ENCODE measurements around the gene ADCY9.

ADCY9 gene

DNA sequence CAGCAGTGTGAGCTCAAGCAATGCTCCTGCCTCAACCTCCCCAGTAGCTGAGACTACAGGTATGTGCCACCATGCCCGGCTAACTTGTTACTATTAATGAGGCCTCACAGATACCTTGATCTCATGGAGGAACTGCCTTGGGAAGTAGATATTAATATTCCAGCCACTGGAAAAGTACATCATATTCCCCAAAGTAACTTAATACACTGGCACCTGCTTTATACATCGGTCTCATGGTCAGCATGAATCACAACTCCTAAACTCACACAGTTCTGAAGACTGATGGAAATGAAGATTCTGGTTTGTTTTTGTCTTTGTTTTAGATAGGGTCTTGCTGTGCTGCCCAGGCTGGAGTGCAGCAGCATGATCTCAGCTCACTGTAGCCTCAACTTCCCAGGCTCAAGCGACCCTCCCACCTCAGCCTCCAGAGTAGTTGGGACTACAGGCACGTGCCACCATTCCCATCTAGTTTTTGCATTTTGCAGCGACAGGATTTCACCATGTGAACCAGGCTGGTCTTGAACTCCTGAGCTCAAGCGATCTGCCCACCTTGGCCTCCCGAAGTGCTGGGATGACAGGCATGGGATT lies 28.2 kb downstream of the ADCY9 start:
- no peaks in the 10 kb centered on the region for H3K9me3 ChIP-seq (ENCODE audit: control insufficient read depth, insufficient read depth, low read length)
- H3K27ac ChIP-seq (ENCODE audit: low read depth, low read length) = no peak overlapping the region
- no peaks in the 10 kb centered on the region; the same call in 1 of the 2 replicates for H4K20me1 ChIP-seq (ENCODE audit: control insufficient read depth, insufficient read depth, low read depth, low read length)
- TF ChIP-seq EZH2phosphoT487 (IDR thresholded peaks at IDR 0.05; ENCODE audit: borderline replicate concordance, low read length) = no peak
- TF ChIP-seq, protein P1, sequence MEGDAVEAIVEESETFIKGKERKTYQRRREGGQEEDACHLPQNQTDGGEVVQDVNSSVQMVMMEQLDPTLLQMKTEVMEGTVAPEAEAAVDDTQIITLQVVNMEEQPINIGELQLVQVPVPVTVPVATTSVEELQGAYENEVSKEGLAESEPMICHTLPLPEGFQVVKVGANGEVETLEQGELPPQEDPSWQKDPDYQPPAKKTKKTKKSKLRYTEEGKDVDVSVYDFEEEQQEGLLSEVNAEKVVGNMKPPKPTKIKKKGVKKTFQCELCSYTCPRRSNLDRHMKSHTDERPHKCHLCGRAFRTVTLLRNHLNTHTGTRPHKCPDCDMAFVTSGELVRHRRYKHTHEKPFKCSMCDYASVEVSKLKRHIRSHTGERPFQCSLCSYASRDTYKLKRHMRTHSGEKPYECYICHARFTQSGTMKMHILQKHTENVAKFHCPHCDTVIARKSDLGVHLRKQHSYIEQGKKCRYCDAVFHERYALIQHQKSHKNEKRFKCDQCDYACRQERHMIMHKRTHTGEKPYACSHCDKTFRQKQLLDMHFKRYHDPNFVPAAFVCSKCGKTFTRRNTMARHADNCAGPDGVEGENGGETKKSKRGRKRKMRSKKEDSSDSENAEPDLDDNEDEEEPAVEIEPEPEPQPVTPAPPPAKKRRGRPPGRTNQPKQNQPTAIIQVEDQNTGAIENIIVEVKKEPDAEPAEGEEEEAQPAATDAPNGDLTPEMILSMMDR (IDR thresholded peaks at IDR 0.05; ENCODE audit: low read depth, low read length, poor library complexity, severe bottlenecking) = no peak
- H3K79me2 ChIP-seq (ENCODE audit: control insufficient read depth, low read length) = no peaks in the 10 kb centered on the region
- H3K9me2 ChIP-seq (replicated peaks; ENCODE audit: control insufficient read depth, low read length) = no peaks in the 10 kb centered on the region
- H3K27me3 ChIP-seq (ENCODE audit: control insufficient read depth, low read length) = peaks cover 2% of the 10 kb centered on the region; the same call in 1 of the 2 replicates
- no peak overlapping the region for H3K4me2 ChIP-seq (ENCODE audit: low read length)
- no peak overlapping the region for H3K4me3 ChIP-seq (ENCODE audit: low read length)
- H3K36me3 ChIP-seq (ENCODE audit: control insufficient read depth, low read length) = no peaks in the 10 kb centered on the region
- H3K4me1 ChIP-seq (ENCODE audit: control insufficient read depth, low read length) = no peaks in the 10 kb centered on the region
- no peaks in the 10 kb centered on the region for H3F3A ChIP-seq (ENCODE audit: control insufficient read depth, insufficient read depth)

DNA sequence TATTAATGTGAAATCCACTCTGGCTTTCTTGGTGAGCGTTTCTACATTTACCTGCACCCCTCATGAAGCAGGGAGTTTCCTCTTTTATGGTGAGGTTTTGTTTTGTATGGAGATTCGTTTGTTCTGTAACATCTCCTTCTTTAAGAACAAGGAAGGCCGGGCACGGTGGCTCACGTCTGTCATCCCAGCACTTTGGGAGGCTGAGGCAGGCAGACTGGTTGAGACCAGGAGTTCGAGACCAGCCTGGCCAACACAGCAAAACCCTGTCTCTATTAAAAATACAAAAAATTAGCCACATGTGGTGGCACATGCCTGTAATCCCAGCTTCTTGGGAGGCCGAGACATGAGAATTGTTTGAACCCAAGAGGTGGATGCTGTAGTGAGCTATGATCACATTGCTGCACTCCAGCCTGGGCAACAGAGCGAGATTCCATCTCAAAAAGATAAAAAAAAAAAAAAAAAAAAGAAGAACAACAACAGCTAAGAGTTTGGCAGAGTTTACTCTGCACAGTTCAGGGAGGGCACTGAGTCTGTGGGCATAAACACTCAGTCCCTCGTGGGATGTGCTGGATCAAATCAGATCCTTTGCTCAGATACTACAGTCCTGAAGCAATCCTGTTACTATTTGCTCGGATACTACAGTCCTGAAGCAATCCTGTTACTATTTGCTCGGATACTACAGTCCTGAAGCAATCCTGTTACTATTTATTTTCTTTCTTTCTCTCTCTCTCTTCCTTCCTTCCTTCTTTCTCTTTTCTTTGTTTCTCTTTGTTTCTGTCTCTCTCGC lies 28.9 kb downstream of the ADCY9 start:
- TF ChIP-seq, protein P1 (IDR thresholded peaks at IDR 0.05; ENCODE audit: low read depth, low read length, poor library complexity, severe bottlenecking) = no peak
- no peak for TF ChIP-seq EZH2phosphoT487 (IDR thresholded peaks at IDR 0.05; ENCODE audit: borderline replicate concordance, low read length)
- Histone ChIP-seq H3K36me3 (ENCODE audit: control insufficient read depth, low read length) (no peaks in the 10 kb centered on the region), H3K4me2 (ENCODE audit: low read length) (no peak overlapping the region)

DNA sequence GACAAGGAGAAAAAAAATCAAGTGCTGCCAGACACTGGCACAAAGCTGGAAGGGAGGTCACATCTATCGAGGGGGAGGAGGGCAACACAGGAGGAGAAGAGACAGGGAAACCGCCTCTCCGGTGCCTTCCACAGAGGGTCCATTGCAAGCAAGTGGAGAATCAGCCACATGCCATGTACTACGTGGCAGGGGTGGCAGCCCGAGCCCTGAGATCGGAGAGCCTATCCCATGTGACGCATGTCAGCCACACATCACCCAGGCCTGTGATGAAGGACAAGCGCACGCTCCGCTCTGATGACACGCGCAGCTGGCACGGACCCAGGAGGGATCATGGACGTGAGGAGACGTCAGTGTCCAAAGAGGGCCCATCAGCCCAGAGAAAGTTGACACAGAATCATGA lies 30.1 kb downstream of the ADCY9 start:
- Histone ChIP-seq H3K4me1 (ENCODE audit: control insufficient read depth, low read length) (no peaks in the 10 kb centered on the region), H3K27me3 (ENCODE audit: control insufficient read depth, low read length) (peaks cover 2% of the 10 kb centered on the region; the same call in 1 of the 2 replicates), H3K9me3 (ENCODE audit: control insufficient read depth, insufficient read depth, low read length) (no peaks in the 10 kb centered on the region), H3K4me2 (ENCODE audit: low read length) (no peak overlapping the region), H3F3A (ENCODE audit: control insufficient read depth, insufficient read depth) (no peaks in the 10 kb centered on the region), H3K36me3 (ENCODE audit: control insufficient read depth, low read length) (no peaks in the 10 kb centered on the region), H3K27ac (ENCODE audit: low read depth, low read length) (no peak overlapping the region), H3K79me2 (ENCODE audit: control insufficient read depth, low read length) (no peaks in the 10 kb centered on the region), H4K20me1 (ENCODE audit: control insufficient read depth, insufficient read depth, low read depth, low read length) (no peaks in the 10 kb centered on the region; the same call in 1 of the 2 replicates), H3K4me3 (ENCODE audit: low read length) (no peak overlapping the region), H3K9me2 (replicated peaks; ENCODE audit: control insufficient read depth, low read length) (no peaks in the 10 kb centered on the region)
- no peak for TF ChIP-seq EZH2phosphoT487 (IDR thresholded peaks at IDR 0.05; ENCODE audit: borderline replicate concordance, low read length)
- TF ChIP-seq, protein P1 (IDR thresholded peaks at IDR 0.05; ENCODE audit: low read depth, low read length, poor library complexity, severe bottlenecking) = no peak

More for the DNA sequence above, 28.9 kb downstream of the ADCY9 start:
- no peaks in the 10 kb centered on the region for H3K9me3 ChIP-seq (ENCODE audit: control insufficient read depth, insufficient read depth, low read length)
- H3K9me2 ChIP-seq (replicated peaks; ENCODE audit: control insufficient read depth, low read length) = no peaks in the 10 kb centered on the region
- H3K4me1 ChIP-seq (ENCODE audit: control insufficient read depth, low read length) = no peaks in the 10 kb centered on the region
- no peaks in the 10 kb centered on the region for H3F3A ChIP-seq (ENCODE audit: control insufficient read depth, insufficient read depth)
- H3K4me3 ChIP-seq (ENCODE audit: low read length) = no peak overlapping the region
- H3K27me3 ChIP-seq (ENCODE audit: control insufficient read depth, low read length) = peaks cover 2% of the 10 kb centered on the region; the same call in 1 of the 2 replicates
- H4K20me1 ChIP-seq (ENCODE audit: control insufficient read depth, insufficient read depth, low read depth, low read length) = no peaks in the 10 kb centered on the region; the same call in 1 of the 2 replicates
- no peak overlapping the region for H3K27ac ChIP-seq (ENCODE audit: low read depth, low read length)
- no peaks in the 10 kb centered on the region for H3K79me2 ChIP-seq (ENCODE audit: control insufficient read depth, low read length)

Measured in DOHH2 (cell line).